ENCODE data around the gene LSS. TPM values are rescaled to one million over a fixed set of nuclear protein-coding genes. Genes with fewer than 3 reads are reported as not detected.

Gene LSS
- total and polyA plus RNA-seq, 2 of the 8 experiments (the other 6 are each of a cell fraction or from before 2014, with no cell fraction given), result 96.1 to 123 TPM

DNA sequence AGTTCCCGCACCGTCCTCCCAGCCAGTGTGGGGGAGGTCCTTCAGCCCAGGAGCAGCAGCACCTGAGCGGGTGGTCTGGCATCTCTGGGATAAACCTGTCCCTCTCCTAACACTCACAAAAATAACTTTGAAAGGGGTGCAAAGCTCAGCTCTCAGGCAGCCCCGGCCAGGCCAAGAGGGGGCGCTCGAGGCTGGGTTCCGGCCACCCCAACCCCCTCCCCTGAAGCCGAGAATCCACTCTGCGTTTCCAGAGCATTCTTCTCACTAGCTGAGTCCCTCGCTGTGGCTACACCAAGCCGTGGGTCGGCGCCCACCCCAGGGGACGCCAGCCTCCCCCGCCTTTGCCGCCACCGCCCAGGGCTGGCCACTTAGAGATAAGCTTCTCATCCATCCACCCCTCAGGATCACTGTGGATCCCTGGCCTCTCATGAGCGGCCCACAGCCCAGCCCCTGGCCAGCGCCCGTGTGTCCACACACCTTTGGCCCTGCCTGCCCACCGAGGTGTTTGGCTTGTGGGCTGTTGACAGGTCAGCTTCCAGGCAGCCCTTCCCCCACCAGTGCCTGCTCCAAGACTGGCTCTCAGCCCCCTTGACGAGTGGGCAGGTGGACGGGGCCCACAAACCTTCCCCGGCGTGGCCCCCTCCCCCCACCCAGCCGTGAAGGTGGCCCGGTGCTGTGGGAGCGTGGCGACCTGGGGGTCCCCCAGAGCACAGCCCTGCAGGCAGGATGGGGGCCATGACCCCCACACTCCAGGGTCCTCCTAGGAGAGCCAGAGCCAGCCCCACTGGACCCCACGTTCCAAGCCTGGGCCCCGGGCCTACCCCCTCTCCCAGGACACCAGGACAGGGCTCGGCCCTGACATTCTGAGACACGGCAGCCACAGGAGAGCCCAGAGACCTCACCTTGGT, 75.1 kb downstream of the LSS start:
- H3K23me2 ChIP-seq (ENCODE audit: low read depth, low read length), result no peaks in the 10 kb centered on the region
- no peak overlapping the region for H3K56ac ChIP-seq (replicated peaks; ENCODE audit: insufficient read length, low read depth, low read length)
- DNase-seq (ENCODE audit: low read depth in 1 of 2, low spot score in 2 of 2) (peak; percentile 29 to 95), FAIRE-seq (peak; percentile 24)
- H4K91ac ChIP-seq (replicated peaks; ENCODE audit: insufficient read length, low read length), result peak overlapping the region; percentile 68
- H3K27me3 ChIP-seq (replicated peaks in 1 of 4; ENCODE audit: control insufficient read depth in 3 of 4, extremely low read depth in 1 of 4, insufficient read depth in 3 of 4, low read length in 3 of 4), result no peaks in the 10 kb centered on the region
- H3K4me1 ChIP-seq (replicated peaks in 1 of 4; ENCODE audit: control insufficient read depth in 3 of 4, insufficient read depth in 4 of 4, low read length in 3 of 4), result peaks cover 0 to 24% (median 15%) of the 10 kb centered on the region in 4 experiments; a peak in 5 of 7 replicates
- H4K5ac ChIP-seq (ENCODE audit: insufficient read length, low read depth, low read length), result peak overlapping the region; percentile 35
- peaks cover 0 to 4% (median 0%) of the 10 kb centered on the region in 4 experiments; a peak in 1 of 8 replicates for H3K36me3 ChIP-seq (ENCODE audit: control insufficient read depth in 2 of 4, insufficient read depth in 4 of 4, low read length in 3 of 4)
- POLR2A ChIA-PET (ENCODE audit: partially characterized antibody), result interaction anchor here (3.5 kb wide), 1 partner anchor 11 kb away, joined by 12 read pairs; no protein-coding TSS in a partner anchor
- H3K9me3 ChIP-seq (ENCODE audit: insufficient read depth in 2 of 2, low read depth in 1 of 2, low read length in 1 of 2), result no peaks in the 10 kb centered on the region
- H2BK15ac ChIP-seq (ENCODE audit: low read length), result peak overlapping the region; percentile 61; the same call in 1 of the 2 replicates
- H3K27ac ChIP-seq (ENCODE audit: low read depth, low read length), result no peak overlapping the region; the same call in 1 of the 2 replicates
- peaks cover 0 to 4% of the 10 kb centered on the region in 2 experiments for H4K20me1 ChIP-seq (replicated peaks in 1 of 2; ENCODE audit: control insufficient read depth in 1 of 2, insufficient read depth in 2 of 2, low read length in 2 of 2)
- peak overlapping the region; percentile 2 to 50; a peak in 2 of 4 replicates for H3K4me2 ChIP-seq (ENCODE audit: insufficient read depth in 1 of 2, low read depth in 2 of 2, low read length in 2 of 2)
- WGBS, 2 experiments (ENCODE audit: extremely low coverage in 1 of 2, insufficient coverage in 1 of 2, insufficient read length in 1 of 2, insufficient replicate concordance in 2 of 2, low coverage in 1 of 2, low lambda C conversion rate in 2 of 2, missing lambda C conversion rate in 1 of 2), result 46% methylated on average over 28 of the region's 33 CpGs; no CpG with 5 or more reads in 1 of the 2 experiments
- no peaks in the 10 kb centered on the region for H3K79me1 ChIP-seq (ENCODE audit: low read depth, low read length)
- peak overlapping the region; percentile 89 for H4K8ac ChIP-seq (ENCODE audit: extremely low read depth, insufficient read depth, low read length)
- peak overlapping the region; percentile 93; the same call in 1 of the 2 replicates for H3K18ac ChIP-seq (ENCODE audit: extremely low read depth, low read length)
- no peak overlapping the region for H3K23ac ChIP-seq (ENCODE audit: insufficient read length)
- CTCF ChIA-PET (ENCODE audit: partially characterized antibody), result interaction anchor here (0.6 to 3.3 kb wide), 31 partner anchors 8 to 547 kb away, joined by 3 to 39 read pairs (median 4); no protein-coding TSS in a partner anchor
- H3K4ac ChIP-seq (replicated peaks; ENCODE audit: insufficient read length, low read depth, low read length), result peak overlapping the region; percentile 94
- no peak overlapping the region for H2AFZ ChIP-seq (ENCODE audit: low read length)
- no peak overlapping the region; a peak in 1 of 8 replicates for H3K4me3 ChIP-seq (ENCODE audit: extremely low read depth in 1 of 4, insufficient read depth in 2 of 4, low read depth in 3 of 4, low read length in 4 of 4)
- no peak overlapping the region for H2BK20ac ChIP-seq (ENCODE audit: low read length)
- no peak overlapping the region for H2AK5ac ChIP-seq (ENCODE audit: low read depth, low read length)
- H3K14ac ChIP-seq (ENCODE audit: insufficient read length), result no peak overlapping the region
- H2BK12ac ChIP-seq (ENCODE audit: low read depth, low read length), result peak overlapping the region; percentile 50; the same call in 1 of the 2 replicates
- H3K9ac ChIP-seq (replicated peaks in 1 of 4; ENCODE audit: extremely low read depth in 1 of 4, low read depth in 3 of 4, low read length in 3 of 4), result no peak overlapping the region; a peak in 1 of 7 replicates
- H3K79me2 ChIP-seq (ENCODE audit: control insufficient read depth in 1 of 2, insufficient read depth in 2 of 2, low read length in 2 of 2), result no peaks in the 10 kb centered on the region
- H2BK120ac ChIP-seq (replicated peaks; ENCODE audit: low read depth, low read length), result no peak overlapping the region
- peak overlapping the region; percentile 52; the same call in 1 of the 2 replicates for H2BK5ac ChIP-seq (ENCODE audit: low read depth, low read length)
- TF ChIP-seq KDM1A (IDR thresholded peaks at IDR 0.05; ENCODE audit: borderline replicate concordance, low read length) (no peak; the same call in 1 of the 2 replicates), CEBPB (IDR thresholded peaks at IDR 0.05; ENCODE audit: low read depth, low read length) (0 out of 2 replicates have a peak, but pooled peaks have one; percentile 12), EP300 (IDR thresholded peaks at IDR 0.05; ENCODE audit: borderline replicate concordance in 1 of 2, low read depth in 2 of 2, low read length in 2 of 2) (no peak), SP1 (IDR thresholded peaks at IDR 0.05; ENCODE audit: low read depth, low read length) (peak; percentile 37; the same call in 1 of the 2 replicates), CBX8 (IDR thresholded peaks at IDR 0.05; ENCODE audit: borderline replicate concordance, low read depth, low read length) (no peak), POLR2A (IDR thresholded peaks at IDR 0.05; ENCODE audit: control extremely low read depth in 1 of 2, low read depth in 2 of 2, low read length in 2 of 2) (no peak)
- TF ChIP-seq, protein P1, sequence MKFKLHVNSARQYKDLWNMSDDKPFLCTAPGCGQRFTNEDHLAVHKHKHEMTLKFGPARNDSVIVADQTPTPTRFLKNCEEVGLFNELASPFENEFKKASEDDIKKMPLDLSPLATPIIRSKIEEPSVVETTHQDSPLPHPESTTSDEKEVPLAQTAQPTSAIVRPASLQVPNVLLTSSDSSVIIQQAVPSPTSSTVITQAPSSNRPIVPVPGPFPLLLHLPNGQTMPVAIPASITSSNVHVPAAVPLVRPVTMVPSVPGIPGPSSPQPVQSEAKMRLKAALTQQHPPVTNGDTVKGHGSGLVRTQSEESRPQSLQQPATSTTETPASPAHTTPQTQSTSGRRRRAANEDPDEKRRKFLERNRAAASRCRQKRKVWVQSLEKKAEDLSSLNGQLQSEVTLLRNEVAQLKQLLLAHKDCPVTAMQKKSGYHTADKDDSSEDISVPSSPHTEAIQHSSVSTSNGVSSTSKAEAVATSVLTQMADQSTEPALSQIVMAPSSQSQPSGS (IDR thresholded peaks at IDR 0.05; ENCODE audit: low read length), result no peak
- TF ChIP-seq, protein P2, sequence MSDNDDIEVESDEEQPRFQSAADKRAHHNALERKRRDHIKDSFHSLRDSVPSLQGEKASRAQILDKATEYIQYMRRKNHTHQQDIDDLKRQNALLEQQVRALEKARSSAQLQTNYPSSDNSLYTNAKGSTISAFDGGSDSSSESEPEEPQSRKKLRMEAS (IDR thresholded peaks at IDR 0.05), result no peak

All from H1 (cell line).